Endothelial cell of umbilical vein (primary cell): ENCODE measurements around the gene PCP2. TPM values are rescaled to one million over a fixed set of nuclear protein-coding genes. Genes with fewer than 3 reads are reported as not detected.

Experiments used
- BruUV-seq: library from RNA; stranded (reverse); fragments of 400-500 nt; replicated peaks from 2 replicates; lab custom pipeline; 2021; lab: Mats Ljungman, UMichigan
- CTCF ChIA-PET: fragments of 300-600, 350-600 bp; sonication (Branson Sonifier 250); formaldehyde crosslinking; loops from one replicate; lab custom pipeline; 2021; ENCODE audit warnings: antibody characterized with exemption, inconsistent platforms; lab: Charles Lee
- POLR2A ChIA-PET: fragments of 300-600, 350-600 bp; sonication (Branson Sonifier 250); formaldehyde crosslinking; loops from one replicate; lab custom pipeline; 2021; ENCODE audit warnings: antibody characterized with exemption, inconsistent platforms; lab: Charles Lee
- DNase-seq: peaks from one replicate; pipeline ENCODE4 v3.0.0-alpha.2; 2011; ENCODE audit warnings: low read depth, low spot score
- FAIRE-seq: peaks from 2 replicates; lab custom pipeline; 2011; peaks lifted over from hg19 to GRCh38; lab: Jason Lieb, UNC
- H2AFZ ChIP-seq: 2 replicates; pipeline ENCODE4 v1.6.0; 2012; ENCODE audit warnings: low read depth, low read length, control low read depth, inconsistent platforms
- H3K27ac ChIP-seq: 2 replicates; pipeline ENCODE4 v1.5.1; 2011; ENCODE audit warnings: low read depth, mild to moderate bottlenecking, control low read depth, low read length, moderate library complexity; ENCODE audit not compliant: insufficient read depth
- H3K27me3 ChIP-seq, 2 experiments: 2 replicates each; pipeline versions ENCODE4 v1.6.0 to v1.6.1; 2011; ENCODE audit warnings: low read length in 2 of 2, mixed read lengths in 1 of 2; ENCODE audit not compliant: control insufficient read depth in 2 of 2, insufficient read depth in 2 of 2
- H3K36me3 ChIP-seq, 2 experiments: 2 replicates in 1 of 2; 3 replicates in 1 of 2; pipeline ENCODE4 v1.5.1; 2011; ENCODE audit warnings: low read length in 2 of 2, mild to moderate bottlenecking in 1 of 2, moderate library complexity in 1 of 2; ENCODE audit not compliant: control insufficient read depth in 2 of 2, insufficient read depth in 2 of 2; ENCODE audit errors: extremely low read depth in 1 of 2
- H3K4me1 ChIP-seq: 3 replicates; pipeline ENCODE4 v1.5.1; 2011; ENCODE audit warnings: mild to moderate bottlenecking, low read length; ENCODE audit not compliant: control insufficient read depth, insufficient read depth; ENCODE audit errors: extremely low read depth
- H3K4me2 ChIP-seq: 2 replicates; pipeline ENCODE4 v1.6.1; 2011; ENCODE audit warnings: low read length, control low read depth, mixed read lengths; ENCODE audit not compliant: insufficient read depth
- H3K4me3 ChIP-seq, 3 experiments: fragments of 200-600 bp in 1 of 3; sonication (generic), shearing (Covaris generic) in 1 of 3; replicated peaks in 1 of 3; 2 replicates each; pipeline ENCODE4 v1.5.1; 2011 to 2016; ENCODE audit warnings: control low read depth in 3 of 3, low read length in 3 of 3, mild to moderate bottlenecking in 2 of 3, inconsistent platforms in 1 of 3, low read depth in 1 of 3, moderate library complexity in 1 of 3; ENCODE audit not compliant: insufficient read depth in 1 of 3
- H3K79me2 ChIP-seq: 2 replicates; pipeline ENCODE4 v1.6.0; 2012; ENCODE audit warnings: low read length, inconsistent platforms; ENCODE audit not compliant: control insufficient read depth, insufficient read depth
- H3K9ac ChIP-seq: replicated peaks from 2 replicates; pipeline ENCODE3; 2011; ENCODE audit warnings: low read length, control low read depth; ENCODE audit not compliant: insufficient read depth; ENCODE audit errors: extremely low read depth
- H3K9me1 ChIP-seq: replicated peaks from 3 replicates; pipeline ENCODE4 v1.6.0; 2011; ENCODE audit warnings: mild to moderate bottlenecking, low read length; ENCODE audit not compliant: control insufficient read depth, insufficient read depth; ENCODE audit errors: extremely low read depth
- H3K9me3 ChIP-seq: replicated peaks from 2 replicates; pipeline ENCODE4 v1.5.1; 2012; ENCODE audit warnings: low read length, inconsistent platforms; ENCODE audit not compliant: control insufficient read depth, insufficient read depth
- H4K20me1 ChIP-seq: replicated peaks from 2 replicates; pipeline ENCODE3; 2011; ENCODE audit warnings: mild to moderate bottlenecking, low read length; ENCODE audit not compliant: control insufficient read depth, insufficient read depth; ENCODE audit errors: extremely low read depth
- CTCF ChIP-seq, 2 donors: IDR thresholded peaks; 1 replicate in 1 of 2; 2 replicates in 1 of 2; pipeline ENCODE4 v1.5.1; 2011; ENCODE audit warnings: low read length in 2 of 2, mild to moderate bottlenecking in 2 of 2, moderate library complexity in 2 of 2, control low read depth in 1 of 2, inconsistent platforms in 1 of 2, low read depth in 1 of 2; ENCODE audit not compliant: insufficient read depth in 1 of 2; ENCODE audit errors: extremely low read depth in 1 of 2
- EZH2 ChIP-seq: IDR thresholded peaks from 2 replicates; pipeline ENCODE4 v1.6.1; 2012; ENCODE audit warnings: borderline replicate concordance, low read depth, mild to moderate bottlenecking, moderate library complexity, low read length, inconsistent platforms; ENCODE audit not compliant: severe bottlenecking
- FOS ChIP-seq: IDR thresholded peaks from 2 replicates; pipeline ENCODE4 v1.6.1; 2011; ENCODE audit warnings: mild to moderate bottlenecking, low read length, moderate library complexity, borderline replicate concordance; ENCODE audit not compliant: insufficient read depth
- GATA2 ChIP-seq: IDR thresholded peaks from 2 replicates; pipeline ENCODE4 v1.7.0; 2011; ENCODE audit warnings: low read depth, mild to moderate bottlenecking, moderate library complexity, mixed read lengths, low read length; ENCODE audit not compliant: insufficient read length, insufficient read depth
- JUN ChIP-seq: IDR thresholded peaks from 2 replicates; pipeline ENCODE4 v1.6.1; 2011; ENCODE audit warnings: borderline replicate concordance, low read depth; ENCODE audit not compliant: insufficient read length, insufficient read depth
- MAX ChIP-seq: IDR thresholded peaks from 2 replicates; pipeline ENCODE4 v1.6.1; 2011; ENCODE audit not compliant: insufficient read depth, insufficient read length
- MYC ChIP-seq: IDR thresholded peaks from one replicate; pipeline ENCODE4 v1.6.1; 2011; ENCODE audit warnings: mild to moderate bottlenecking, low read depth, low read length
- POLR2A ChIP-seq: IDR thresholded peaks from 2 replicates; pipeline ENCODE4 v1.6.1; 2012; ENCODE audit warnings: low read depth, mild to moderate bottlenecking, control low read depth, low read length
- POLR2AphosphoS5 ChIP-seq: IDR thresholded peaks from 2 replicates; pipeline ENCODE4 v1.6.1; 2012; ENCODE audit warnings: low read depth, mild to moderate bottlenecking, control low read depth, low read length, moderate library complexity; ENCODE audit not compliant: insufficient read depth
- dilution Hi-C: fragments of 300-500 bp; cut with MboI; formaldehyde crosslinking; loops from one replicate; pipeline ENCODE4 v1.15.0; 2019; ENCODE audit warnings: low sequenced_read_pairs; ENCODE audit not compliant: extremely low pct_ligation_motif_present
- intact Hi-C: fragments of 100-400 bp; cut with micrococcal nuclease; formaldehyde crosslinking; loops from one replicate; pipeline ENCODE4 v1.10.0; 2022
- polyA plus RNA-seq, 4 experiments: library from polyadenylated mRNA; depleted of rRNA in 3 of 4; stranded (reverse) in 3 of 4; unstranded in 1 of 4; fragments of >200 nt; gene quantifications; 2 replicates each; pipeline versions ENCODE4 v1.2.1 to v1.2.3, GENCODE V29; 2011 to 2012; ENCODE audit warnings: missing spikeins in 1 of 4
- total RNA-seq: library from RNA; stranded (reverse); gene quantifications from 2 replicates; pipeline ENCODE4 v1.2.3, GENCODE V29; 2021

PCP2 gene
- total and polyA plus RNA-seq, 2 donors (not counting 3 experiments of a cell fraction or from before 2014, with no cell fraction given): not detected

GRCh38 chr19:7597689-7598088 is 35.8 kb downstream of the PCP2 start:
- no peak overlapping the region for H3K27ac ChIP-seq
- TF ChIP-seq POLR2A: no peak
- TF ChIP-seq JUN: no peak
- TF ChIP-seq GATA2: no peak
- no peak for TF ChIP-seq POLR2AphosphoS5
- no peak for TF ChIP-seq MYC
- no peak for TF ChIP-seq MAX
- TF ChIP-seq FOS: no peak
- TF ChIP-seq CTCF (IDR thresholded peaks at IDR 0.05; ENCODE audit: extremely low read depth in 1 of 2, insufficient read depth in 1 of 2, low read depth in 1 of 2, low read length in 2 of 2): no peak
- TF ChIP-seq EZH2: no peak
- H3K36me3 ChIP-seq: no peaks in the 10 kb centered on the region
- intact Hi-C loops: no loop called here
- no peaks in the 10 kb centered on the region for H4K20me1 ChIP-seq
- dilution Hi-C loops: no loop called here
- no peak overlapping the region for H2AFZ ChIP-seq
- no peak overlapping the region for H3K4me3 ChIP-seq
- H3K9ac ChIP-seq: no peak overlapping the region
- CTCF ChIA-PET: interaction anchor here (0.9 to 1.3 kb wide), 2 partner anchors 29 to 83 kb away, joined by 6 read pairs; partner anchors contain the start of gene TRAPPC5
- H3K9me1 ChIP-seq: no peaks in the 10 kb centered on the region
- no peak overlapping the region for H3K4me2 ChIP-seq
- peaks cover 25% of the 10 kb centered on the region in 2 experiments for H3K27me3 ChIP-seq
- DNase-seq (no peak), FAIRE-seq (no peak)
- H3K4me1 ChIP-seq: no peaks in the 10 kb centered on the region
- POLR2A ChIA-PET: no interaction called here
- no peaks in the 10 kb centered on the region for H3K79me2 ChIP-seq
- H3K9me3 ChIP-seq: no peaks in the 10 kb centered on the region
- BruUV-seq: no TSS peak
